ENCODE measurements around the gene GGA2.

GGA2 gene

DNA sequence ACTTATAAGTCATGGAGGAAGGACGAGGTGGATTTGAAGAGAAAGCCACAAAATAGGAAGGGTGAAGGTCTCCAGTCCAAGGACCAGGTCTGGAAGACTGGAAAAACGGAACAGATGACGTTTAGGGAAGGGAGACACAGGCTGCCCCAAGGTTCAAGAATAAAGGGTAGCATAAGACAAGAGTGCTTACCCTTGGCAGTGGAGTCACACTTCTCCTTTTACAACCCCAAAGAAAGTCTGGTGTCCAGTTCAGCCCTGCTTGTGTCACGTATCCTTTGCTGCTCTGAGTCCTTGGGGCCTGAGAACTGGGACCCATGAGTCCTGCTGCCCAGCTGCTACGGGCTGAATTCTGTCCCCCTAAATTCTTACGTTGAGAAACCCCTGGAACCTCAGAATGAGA is 13.0 kb upstream of the GGA2 start:
- no peak for DNase-seq (ENCODE audit: low read depth)
- TF ChIP-seq, protein P1, sequence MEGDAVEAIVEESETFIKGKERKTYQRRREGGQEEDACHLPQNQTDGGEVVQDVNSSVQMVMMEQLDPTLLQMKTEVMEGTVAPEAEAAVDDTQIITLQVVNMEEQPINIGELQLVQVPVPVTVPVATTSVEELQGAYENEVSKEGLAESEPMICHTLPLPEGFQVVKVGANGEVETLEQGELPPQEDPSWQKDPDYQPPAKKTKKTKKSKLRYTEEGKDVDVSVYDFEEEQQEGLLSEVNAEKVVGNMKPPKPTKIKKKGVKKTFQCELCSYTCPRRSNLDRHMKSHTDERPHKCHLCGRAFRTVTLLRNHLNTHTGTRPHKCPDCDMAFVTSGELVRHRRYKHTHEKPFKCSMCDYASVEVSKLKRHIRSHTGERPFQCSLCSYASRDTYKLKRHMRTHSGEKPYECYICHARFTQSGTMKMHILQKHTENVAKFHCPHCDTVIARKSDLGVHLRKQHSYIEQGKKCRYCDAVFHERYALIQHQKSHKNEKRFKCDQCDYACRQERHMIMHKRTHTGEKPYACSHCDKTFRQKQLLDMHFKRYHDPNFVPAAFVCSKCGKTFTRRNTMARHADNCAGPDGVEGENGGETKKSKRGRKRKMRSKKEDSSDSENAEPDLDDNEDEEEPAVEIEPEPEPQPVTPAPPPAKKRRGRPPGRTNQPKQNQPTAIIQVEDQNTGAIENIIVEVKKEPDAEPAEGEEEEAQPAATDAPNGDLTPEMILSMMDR (conservative IDR thresholded peaks at IDR 0.05; ENCODE audit: low read depth, low read length): no peak
- H3K4me3 ChIP-seq (ENCODE audit: low read depth, low read length): no peak overlapping the region

DNA sequence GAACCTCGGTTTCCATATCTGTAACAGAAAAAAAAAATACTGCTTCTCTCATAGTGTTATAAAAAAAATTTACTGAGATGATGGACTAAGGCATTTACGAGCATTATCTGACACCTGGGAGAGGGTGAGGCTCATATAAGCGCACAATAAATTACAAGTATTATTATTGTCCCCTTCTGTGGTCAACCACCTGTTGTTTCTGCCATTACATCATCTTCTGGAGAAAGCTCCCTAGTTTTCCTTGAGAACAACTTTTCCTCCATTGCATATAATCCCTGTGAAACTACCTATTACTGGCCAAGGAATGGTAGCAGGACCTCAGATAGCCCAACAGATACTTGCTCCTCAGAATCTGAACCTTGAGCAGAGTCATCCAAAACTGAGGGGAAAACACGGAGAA is 11.7 kb upstream of the GGA2 start:
- no peak overlapping the region for H3K4me3 ChIP-seq (ENCODE audit: low read depth, low read length)
- TF ChIP-seq, protein P1 (conservative IDR thresholded peaks at IDR 0.05; ENCODE audit: low read depth, low read length): no peak
- no peak for DNase-seq (ENCODE audit: low read depth)

DNA sequence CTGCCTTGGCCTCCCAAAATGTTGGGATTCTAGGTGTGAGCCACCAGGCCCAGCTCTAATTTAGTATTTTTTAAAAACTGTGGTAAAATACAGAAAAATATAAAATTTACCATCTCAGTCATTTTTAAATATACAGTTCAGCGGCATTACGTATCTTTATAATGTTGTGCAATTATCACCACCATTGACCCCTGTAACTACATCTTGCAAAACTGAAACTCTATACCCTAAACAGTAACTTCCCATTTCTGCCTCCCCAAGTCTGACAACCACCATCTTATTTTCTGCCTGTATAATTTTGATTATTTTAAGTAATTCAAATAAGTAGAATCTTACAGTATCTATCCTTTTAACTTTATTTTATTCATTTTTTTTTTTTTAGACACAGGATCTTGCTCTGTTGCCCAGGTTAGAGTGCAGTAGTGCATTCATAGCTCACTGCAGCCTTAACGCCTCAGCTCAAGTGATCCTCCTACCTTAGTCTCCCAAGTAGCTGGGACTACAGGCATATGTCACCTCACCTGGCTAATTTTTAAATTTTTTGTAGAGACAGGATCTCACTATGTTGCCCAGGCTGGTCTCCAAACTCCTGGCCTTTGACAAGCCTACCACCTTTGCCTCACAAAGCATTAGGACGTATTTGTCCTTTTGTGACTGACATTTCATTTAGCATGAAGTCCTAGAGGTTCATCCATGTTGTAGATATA is 10.9 kb upstream of the GGA2 start:
- H3K4me3 ChIP-seq (ENCODE audit: low read depth, low read length): no peak overlapping the region
- TF ChIP-seq, protein P1 (conservative IDR thresholded peaks at IDR 0.05; ENCODE audit: low read depth, low read length): no peak
- no peak for DNase-seq (ENCODE audit: low read depth)

DNA sequence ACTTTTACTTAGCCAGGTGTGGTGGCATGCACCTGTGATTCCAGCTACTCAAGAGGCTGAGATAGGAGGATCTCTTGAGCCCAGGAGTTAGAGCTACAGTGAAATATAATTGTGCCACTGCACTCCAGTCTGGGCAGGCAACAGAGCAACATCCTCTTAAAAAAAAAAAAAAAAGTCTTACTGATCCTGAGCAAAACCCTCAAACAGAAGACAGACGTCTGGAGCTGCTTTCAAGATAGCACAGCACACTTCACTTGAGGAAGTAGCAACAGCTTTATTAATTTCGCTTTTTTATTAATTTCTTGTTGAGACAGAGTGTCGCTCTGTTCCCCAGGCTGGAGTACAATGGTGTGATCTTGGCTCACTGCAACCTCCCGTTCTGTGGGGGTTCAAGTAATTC is 10.2 kb upstream of the GGA2 start:
- TF ChIP-seq, protein P1 (conservative IDR thresholded peaks at IDR 0.05; ENCODE audit: low read depth, low read length): no peak
- H3K4me3 ChIP-seq (ENCODE audit: low read depth, low read length): no peak overlapping the region
- DNase-seq (ENCODE audit: low read depth): no peak

DNA sequence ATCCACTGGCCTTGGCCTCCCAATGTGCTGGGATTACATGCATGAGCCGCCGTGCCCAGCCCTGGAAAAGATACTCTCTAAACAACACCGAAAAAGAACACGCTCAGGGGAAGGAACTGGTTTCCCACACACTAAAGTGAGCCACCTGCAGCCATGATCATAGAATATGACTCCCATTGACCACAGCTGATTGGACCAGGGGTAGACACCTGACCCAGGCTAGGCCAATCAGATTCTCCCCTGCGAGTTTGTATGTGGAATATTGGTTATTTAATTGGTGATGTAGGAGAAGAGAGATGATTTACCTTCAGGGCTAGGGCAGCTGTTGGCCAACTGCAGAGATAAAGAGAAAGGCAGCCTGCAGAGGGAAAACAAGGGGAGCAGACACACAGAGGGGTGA is 9.0 kb upstream of the GGA2 start:
- no peak overlapping the region for H3K4me3 ChIP-seq (ENCODE audit: low read depth, low read length)
- no peak for DNase-seq (ENCODE audit: low read depth)
- TF ChIP-seq, protein P1 (conservative IDR thresholded peaks at IDR 0.05; ENCODE audit: low read depth, low read length): no peak

DNA sequence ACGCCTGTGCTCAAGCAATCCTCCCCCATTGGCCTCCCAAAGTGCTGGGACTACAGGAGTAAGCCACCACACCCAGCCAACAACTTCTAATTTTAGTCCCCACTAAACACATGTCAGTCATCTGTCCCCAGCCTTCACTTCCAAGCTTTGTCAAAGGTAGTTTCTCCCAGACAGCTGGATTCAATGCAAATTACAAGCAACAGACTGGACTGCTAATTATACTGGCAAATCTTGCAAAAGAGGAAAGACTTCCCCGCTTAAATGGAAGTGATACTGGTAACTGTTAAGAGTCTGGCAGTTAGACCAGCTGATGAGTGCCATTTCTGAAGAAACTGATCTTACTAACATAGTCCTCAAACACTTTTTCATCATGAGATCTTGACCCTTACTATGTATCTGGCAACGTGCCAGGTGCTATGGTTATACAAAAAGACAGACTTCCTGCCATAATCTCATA is 8.2 kb upstream of the GGA2 start:
- peak; percentile 74 for DNase-seq (ENCODE audit: low read depth)
- TF ChIP-seq, protein P1 (conservative IDR thresholded peaks at IDR 0.05; ENCODE audit: low read depth, low read length): no peak
- H3K4me3 ChIP-seq (ENCODE audit: low read depth, low read length): no peak overlapping the region
